ENCODE measurements around the gene CCDC97.

CCDC97 gene

DNA sequence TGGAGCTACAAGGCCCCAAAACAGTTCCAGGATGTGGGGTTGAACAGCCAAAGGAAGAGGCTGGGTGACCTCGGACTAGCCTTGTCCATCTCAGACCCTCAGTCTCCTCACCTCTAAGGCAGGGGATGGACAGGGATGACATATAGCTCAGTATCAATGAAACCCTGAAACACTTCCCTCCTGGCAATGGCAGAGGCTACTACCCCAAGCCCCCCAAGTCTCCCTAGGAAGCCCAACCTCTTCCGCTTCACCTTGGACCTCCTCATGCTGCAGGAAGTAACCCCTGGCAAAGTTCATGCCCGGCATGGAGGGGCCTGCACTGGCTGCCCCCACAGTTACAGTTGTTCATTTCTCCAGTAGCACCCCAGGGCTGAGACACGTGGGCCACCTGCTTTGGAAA is 10.6 kb downstream of the CCDC97 start:
- no peak for FAIRE-seq

DNA sequence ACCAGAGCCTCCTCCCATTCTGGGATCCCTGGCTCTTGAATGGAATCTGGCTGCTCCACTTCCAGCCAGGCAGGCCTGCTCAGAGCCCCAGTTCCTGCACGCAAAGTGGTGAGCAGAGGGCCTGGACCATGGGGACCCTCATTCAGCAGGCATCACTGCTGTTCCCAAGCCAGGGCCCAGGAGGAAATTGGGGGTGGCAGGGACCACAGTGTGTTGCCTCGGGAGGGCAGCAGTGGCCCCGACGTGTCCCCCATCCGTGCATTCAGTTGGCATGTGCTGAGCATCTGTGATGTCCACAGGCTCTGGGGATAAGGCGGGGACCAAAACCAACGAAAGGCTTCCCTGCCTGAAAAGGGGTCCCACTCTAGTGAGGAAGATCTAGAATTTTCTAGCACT is 11.2 kb downstream of the CCDC97 start:
- no peak for FAIRE-seq

DNA sequence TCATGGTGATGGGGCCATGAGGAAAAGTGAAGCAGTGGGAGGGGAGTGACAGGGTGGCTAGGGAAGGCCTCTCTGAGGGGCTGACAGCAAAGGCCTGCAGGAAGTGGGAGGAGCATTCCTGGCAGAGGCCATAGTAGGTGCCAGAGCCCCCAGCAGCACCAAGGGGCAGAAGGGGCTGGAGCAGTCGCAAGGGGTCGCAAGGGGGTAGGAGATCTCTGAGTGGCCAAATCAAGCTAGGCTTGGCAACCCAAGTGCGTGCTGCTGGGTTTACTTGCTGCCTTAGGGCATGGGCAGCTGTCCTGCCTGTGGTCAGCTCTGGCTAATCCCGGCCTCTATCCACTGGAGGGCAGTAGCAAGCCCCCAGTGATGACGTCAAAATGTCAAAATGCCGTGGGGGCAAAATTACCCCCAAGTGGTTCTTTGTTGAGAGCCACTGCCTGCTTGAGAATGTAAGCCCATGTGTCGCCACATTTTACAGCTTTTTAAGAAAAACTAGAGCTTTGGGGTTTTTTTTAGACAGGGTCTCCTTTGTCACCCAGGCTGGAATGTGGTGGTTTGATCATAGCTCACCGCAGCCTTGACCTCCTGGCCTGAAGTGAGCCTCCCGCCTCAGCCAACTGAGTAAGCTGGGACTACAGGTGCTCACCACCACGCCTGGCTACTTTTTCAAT is 11.8 kb downstream of the CCDC97 start:
- no peak for FAIRE-seq

DNA sequence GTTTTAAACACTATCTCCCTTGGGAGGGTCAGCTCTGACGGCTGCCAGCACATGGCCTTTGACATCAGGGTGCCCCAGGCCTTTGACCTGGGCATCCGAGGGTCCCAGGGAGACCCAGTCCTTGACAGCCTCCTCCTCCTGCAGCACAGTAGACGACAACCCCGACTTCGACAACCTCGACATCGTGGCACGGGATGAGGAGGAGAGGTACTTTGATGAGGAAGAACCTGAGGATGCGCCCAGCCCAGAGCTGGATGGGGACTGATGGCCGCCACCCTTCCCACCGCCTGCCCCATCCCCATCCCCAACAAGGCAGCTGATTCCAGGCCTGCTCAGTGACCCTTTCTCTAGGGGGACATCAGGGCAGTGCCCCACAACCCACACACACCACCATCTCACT is 12.5 kb downstream of the CCDC97 start:
- no peak for FAIRE-seq

DNA sequence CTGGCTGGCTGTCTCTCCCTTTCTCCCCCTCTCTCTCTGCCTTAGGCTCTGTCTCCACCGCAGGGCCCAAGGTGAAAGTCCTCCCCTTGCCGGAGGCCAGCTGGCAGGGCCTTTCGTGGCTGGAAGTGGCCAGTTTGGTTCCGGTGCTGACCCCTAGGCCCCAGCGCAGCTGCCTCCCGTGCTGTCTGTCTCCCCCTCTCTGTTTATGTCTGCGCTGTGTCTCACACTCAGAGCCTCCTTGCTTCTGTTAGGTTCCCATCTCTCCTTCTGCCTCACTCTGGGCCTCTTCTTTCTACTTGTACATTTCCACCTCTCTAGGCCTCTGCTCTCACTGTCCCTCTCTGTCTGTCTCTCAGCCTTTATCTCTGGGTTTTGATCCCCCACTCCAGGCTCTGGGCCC is 13.1 kb downstream of the CCDC97 start:
- FAIRE-seq: no peak

DNA sequence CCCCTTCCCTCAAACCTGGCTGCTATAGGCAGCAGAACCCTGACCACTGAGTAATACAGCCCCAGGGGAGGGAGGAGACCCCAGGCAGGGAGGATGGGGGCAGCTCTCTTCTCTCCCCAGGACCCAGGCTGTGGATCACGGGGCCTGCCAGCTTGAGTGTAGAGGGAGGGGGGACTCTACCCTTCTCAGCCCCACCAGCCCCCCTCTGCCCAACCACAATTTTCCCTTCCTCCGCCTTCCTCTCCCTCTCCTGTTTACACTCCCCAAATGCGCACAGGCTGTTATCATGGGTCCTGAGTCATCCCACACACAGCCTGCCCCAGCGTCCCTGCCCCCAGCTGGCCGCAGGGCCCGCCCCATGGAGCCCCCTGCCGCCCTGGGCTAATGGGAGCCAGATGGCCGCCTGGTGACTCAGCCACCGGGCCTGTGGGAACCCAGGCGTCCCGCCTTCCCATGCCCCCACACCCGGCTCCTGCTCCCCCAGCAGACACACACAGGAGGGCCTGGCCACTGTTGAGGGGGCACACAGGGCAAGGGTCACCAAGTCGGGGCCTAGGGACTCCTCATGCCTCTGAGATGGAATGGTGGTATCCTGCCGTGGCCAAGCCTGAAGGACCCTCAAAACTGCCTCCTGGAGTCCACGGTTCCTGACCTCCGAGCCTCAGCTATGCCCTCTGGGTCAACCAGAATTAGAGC is 13.6 kb downstream of the CCDC97 start:
- FAIRE-seq: no peak

DNA sequence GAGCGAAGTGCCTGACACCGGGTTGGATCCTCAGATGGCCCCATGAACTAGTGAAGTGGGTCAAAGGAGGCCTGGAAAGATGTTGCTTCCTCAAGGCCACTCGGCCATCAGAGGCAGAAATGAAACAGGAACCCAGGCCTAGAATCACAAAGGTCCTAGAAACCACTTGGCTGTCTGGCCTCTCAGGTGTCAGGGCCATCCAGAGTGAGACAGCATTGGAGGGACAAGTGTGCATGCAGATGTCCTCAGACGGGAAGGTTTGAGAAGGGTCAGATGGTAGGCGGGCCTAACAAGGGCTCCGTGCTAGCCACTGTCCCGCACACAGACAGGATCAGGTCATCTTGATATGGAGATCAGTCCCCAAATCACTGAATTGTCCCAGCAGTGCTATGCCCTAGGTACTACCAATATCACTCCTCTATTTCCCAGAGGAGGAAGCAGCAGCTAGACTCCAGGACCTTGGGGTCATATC is 14.3 kb downstream of the CCDC97 start:
- no peak for FAIRE-seq

DNA sequence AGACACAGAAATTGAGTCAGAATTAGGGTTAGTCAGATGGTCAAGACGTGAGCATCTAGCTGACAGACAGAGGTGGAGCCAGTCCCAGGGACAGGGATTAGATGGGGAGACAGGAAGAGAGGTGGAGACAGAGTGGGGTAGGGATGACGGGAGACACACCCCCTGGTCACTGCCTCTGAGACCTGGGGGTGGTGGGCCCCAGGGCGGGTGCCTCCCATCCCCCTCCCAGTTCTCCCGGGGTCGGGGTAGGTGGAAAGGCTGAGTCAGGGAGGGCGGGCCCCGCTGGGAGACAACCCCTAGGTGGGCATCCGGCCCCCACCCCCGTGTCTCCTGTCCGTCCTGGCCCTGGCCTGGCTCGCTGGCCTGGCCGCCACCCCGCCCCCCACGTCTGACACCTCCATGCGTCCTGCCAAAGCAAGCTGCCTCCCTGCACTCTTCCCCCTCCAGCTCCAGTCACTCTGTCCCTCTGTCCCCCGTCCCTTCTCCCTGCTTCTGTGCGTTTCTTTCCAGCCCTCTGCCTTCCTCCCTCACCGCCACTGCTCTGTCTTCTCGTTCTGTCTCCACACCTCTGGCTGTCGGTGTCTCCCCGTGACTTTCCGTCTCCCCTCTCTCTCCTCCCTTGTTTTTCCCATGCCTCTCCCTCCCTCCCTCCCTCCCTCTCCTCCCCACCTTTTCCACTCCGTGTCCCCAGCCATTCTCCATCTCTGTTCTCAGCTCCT is 15.1 kb downstream of the CCDC97 start:
- FAIRE-seq: no peak

DNA sequence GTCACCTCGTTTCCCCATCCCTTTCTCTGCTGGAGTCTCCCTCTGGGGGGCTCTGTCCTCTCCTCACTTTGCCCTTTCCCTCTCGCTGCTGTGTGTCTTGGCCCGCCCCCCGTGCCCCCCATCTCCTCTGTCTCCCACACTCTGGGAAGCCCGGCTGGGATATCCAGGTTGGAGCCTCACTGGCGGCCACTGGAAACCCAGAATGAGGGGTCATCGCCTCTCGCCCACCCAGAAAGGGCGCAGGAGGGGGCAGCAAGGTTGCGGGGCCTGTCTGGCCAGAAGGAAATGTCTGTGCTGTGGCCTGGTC is 15.6 kb downstream of the CCDC97 start:
- no peak for FAIRE-seq

DNA sequence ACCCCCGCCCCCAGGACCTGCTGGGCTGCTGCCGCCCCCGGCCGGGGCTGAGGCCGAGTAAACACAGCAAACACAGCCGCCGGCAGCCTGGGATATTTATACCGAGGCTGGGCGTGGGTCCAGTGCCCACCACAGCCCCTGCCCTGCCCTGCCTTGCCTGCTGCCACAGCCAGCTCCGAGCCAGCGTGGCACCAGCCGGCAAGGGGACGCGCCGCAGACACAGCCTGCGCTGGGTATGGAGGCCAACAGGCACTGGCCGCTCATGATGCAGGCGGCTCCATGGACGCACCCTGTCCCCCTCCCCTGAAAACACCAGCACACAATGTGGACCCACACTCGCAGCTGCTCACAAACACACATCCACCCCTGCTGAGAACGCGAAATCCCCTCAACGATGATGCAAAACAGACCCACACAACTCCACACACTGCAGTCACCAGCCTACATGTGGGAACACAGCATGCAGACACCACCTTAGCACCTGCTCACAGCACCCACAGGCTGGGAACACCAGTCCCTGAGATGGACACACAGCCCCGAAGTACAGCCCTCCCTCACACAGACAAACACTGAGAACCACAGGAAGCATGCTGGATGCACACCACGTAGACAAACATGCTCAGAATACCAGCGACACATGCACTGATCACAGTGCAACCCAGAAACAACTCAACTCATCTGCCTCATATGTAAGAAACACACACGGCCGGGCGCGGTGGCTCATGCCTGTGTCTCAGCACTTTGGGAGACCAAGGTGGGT is 16.2 kb downstream of the CCDC97 start:
- FAIRE-seq: no peak

DNA sequence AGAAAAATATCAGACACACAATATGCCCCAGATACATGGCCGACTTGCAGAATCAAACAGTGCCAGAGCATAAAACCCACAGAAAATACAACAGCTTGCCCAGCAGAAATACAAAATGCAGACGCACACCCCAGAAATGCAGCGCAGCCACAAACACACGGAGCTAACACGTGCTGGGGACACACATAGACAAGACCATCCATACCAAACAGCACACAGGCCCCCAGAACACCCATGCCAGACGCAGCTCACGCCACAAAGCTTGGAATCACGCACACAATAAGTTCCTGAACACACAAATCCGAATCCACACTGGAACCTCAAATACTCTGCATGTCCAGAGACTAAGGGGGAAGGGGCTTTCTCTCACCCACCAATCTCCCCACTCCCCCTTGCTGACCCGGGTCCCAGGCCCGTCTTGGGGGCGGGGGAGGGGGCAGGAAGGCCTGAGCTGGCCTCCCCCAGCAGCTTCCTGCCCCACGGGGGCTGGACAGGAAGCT is 17.2 kb downstream of the CCDC97 start:
- no peak for FAIRE-seq

DNA sequence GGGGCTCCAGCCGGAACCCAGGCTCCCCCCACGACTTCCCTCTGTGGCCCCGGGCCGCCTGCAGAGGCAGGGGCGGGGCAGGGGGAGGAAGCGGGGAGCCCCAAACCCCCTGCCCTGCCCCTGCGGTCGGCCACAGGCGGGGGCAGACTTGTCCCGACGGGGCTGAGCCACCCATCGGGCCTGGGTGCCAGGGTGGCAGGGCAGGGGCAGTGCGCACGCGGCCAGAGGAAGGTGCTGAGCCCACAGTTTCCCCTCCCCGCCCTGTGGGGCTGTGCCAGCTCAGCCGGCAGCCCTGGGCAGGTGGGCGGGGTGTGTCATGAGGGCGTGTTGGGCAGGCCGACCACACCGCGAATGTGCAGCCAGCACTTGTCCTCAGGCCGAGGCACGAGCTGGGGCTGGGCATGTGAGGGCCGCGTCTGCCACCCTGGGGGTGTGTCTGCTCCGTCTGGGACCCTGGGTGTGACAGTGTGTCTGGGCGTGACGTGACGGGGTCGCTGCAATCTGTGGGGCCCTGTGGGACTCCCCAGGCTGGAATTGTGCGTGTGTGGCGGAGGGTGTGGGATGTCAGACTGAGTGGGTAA is 17.7 kb downstream of the CCDC97 start:
- no peak for FAIRE-seq

DNA sequence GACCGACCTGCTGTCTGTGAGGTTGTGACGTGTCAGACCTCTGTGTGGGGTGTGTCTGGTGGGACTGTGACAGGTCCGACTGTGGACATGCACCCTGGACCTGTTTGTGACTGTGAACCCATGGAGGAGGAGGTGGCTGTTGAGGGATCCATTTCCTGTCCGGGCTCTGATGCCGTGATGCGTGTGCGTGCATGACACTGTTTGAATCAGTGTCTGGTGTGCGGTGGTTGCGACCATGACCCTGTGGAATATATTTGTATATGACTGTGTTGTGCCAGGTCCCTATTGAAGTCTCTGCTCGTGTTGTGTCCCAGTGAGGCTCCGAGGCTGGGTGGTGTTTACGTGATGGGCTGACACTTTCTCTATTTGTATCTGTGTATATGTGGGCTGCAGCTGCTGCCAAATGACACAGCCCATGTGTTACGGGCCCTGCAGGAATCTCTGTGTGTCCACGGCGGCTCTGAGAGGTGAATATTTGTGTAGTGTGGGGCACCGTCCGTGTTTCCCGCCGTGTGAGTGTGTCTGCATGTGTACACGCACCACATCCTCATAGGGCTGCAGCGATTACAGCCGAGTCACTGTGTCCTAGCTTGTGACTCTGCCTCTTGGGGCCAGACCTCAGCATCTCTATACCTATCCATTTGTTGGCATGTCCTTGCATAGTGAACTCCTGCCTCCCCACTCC is 18.3 kb downstream of the CCDC97 start:
- FAIRE-seq: no peak

DNA sequence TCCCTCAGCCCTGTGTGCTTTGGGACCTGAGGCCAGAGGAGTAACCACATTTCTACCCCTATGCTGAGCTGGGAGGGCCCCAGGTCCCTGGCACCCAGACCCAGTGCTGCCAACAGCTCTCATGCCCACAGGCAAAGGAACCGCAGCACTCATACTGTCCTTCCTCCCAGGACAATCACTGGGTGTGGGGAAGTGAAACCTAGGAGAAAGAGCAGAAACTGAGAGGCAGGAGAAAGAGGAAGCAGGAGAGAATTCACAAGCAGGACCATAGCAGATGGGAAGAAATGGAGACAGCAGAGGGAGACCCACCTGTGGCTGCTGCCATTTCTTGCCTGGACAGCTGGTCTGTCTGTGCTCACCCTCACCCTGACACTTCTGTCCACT is 18.9 kb downstream of the CCDC97 start:
- FAIRE-seq: no peak

DNA sequence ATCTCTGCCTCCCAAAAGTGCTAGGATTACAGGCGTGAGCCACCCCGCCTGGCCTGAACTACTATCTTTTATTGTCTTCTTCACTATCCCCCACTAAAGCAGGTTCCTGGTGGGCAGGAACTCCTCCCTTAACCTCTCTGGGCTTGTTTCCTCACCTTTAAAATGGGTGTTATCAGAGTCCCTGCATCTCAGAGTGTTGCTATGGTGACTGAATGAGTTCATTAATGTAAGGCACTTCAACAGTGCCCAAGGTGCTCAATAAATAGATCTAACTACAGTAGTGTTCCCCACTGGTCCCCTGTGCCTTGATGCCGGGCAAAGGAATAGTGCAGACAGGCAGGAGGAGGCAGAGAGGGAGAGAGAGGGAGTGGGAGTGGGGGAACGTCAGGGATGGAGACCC is 20.5 kb downstream of the CCDC97 start:
- no peak for FAIRE-seq

DNA sequence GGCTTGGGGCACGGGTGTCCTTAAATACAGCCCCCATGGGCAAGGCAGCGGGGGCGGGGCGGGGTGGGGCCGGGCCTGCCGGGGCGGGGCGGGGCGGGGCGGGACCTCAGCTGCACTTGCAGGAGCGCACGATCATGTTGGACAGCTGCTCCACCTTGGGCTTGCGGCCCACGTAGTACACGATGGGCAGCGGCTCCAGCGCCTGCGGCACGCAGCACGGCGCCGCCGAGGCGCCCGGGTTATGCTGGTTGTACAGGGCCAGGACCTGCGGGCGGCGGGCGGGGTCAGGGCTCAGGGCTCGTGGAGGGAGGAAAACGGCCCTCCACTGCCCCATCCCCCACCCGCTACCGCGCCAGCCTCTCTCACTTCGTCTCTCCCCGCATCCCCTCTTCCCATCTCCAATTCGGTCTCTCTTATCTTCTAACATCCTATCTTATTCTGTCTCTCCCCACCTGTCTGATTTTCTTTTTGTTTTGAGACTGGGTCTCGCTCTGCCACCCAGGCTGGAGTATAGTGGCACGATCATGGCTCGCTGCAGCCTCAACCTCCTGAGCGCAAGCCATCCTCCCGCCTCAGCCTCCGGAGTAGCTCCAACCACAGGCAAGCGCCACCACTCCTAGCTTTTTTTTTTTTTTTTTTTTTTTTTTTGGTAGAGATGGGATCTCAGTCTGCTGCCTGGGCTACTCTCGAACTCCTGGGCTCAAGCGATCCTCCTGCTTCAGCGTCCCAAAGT is 21.1 kb downstream of the CCDC97 start:
- no peak for FAIRE-seq

DNA sequence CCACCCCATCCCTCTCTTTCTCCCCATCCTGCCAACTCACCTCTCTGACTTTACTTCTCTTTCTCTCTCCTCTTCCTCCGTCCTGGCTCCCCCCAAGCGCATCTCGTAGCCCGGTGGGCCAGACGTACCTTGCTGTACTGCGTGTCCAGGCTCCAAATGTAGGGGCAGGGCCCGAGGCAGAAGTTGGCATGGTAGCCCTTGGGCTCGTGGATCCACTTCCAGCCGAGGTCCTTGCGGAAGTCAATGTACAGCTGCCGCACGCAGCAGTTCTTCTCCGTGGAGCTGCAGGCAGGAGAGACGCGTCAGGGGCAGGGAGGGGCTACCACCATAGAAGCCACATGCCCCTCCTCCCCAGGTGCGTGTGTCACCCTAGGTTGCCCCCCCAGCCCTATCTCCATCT is 22.0 kb downstream of the CCDC97 start:
- FAIRE-seq: no peak

DNA sequence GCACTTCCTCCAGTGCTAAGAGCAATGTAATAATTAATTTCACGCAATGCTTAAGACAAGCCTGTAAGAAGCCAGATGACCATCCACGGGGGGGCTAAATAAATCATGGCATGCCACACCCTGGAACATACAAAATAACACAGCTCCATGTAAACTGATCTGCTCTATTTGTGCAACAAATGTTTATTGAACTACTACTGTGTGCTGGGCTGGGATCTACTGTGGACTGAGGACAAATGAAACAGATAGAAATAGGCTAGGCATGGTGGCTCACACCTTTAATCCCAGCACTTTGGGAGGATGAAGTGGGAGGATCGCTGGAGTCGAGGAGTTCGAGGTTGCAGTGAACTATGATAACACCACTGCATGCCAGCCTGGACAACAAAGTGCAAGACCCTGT is 22.5 kb downstream of the CCDC97 start:
- FAIRE-seq: no peak

DNA sequence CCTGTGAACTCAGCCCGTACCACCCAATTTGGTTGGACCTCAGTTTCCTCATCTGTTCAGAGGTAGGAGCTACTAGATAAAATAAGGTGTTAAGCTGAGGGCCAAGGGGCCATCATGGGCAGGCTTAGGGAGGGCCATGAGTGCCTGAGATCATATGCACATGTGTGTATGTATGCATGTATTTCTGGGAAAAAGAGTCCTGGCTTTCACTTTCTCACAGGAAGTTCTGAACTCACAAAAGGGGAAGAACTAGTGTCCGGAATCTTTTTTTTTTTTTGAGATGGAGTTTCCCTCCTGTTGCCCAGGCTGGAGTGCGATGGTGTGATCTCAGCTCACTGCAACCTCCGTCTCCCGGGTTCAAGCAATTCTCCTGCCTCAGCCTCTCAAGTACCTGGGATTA is 24.8 kb downstream of the CCDC97 start:
- FAIRE-seq: no peak

DNA sequence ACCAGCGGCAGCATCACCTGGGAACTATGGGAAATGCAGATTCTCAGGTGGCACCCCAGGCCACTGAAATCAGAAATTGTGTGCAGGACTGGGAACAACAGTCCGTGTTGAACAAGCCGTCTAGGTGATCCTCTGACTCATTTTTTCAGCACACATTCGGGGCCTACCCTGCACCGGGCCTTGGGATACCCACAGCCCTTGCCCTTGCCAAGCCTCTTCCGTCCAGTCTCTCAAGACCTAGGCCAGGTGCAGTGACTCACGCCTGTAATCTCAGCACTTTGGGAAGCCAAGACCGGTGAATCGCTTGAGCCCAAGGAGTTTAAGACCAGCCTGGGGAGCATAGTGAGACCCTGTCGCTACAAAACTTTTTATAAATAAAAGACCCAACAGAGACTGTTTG is 25.5 kb downstream of the CCDC97 start:
- no peak for FAIRE-seq

DNA sequence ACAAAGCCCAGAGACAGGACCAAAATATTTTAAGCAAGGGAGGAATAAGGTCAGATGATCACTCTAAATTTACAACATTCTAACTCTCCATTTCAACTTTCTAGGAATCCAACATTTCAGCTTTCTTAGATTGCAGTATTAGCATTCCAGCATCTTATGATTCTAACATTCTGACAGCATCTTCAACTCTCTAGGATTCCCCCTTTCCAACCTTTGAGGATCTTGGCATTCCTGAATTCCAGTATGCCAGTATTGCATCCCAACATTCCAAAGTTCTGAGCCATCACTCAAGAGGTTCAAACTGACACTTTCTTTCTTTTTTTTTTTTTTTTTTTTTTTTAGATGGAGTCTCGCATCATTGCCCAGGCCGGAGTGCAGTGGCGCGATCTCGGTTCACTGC is 30.0 kb downstream of the CCDC97 start:
- no peak for FAIRE-seq
